HG02981 (cell line): ENCODE results near the gene FRMD1.

ENCODE experiments used
- ATAC-seq: cut with Tn5 transposase; IDR thresholded peaks from one replicate; pipeline ENCODE4 v1.9.1; 2021; ENCODE audit warnings: mild to moderate bottlenecking, moderate library complexity; ENCODE audit not compliant: unreplicated experiment

Gene FRMD1

DNA sequence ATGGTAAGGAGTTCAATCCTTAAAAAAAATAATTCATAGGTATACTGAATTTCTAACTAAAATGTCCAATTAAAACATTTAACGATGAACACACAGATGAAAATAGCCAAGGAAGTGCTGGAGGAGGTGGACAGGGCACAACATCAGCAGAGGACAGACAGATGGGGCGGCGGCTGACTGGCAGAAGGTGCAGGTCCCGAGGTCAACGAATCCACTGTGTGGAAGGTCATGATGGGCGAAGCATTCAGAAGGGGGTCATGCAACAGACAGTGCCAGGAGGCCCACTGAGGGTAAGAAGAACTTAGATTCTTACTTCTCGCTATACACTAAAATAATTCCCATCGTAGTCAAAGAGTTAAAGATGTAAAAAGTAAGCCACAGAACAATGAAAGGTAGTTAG, 34.2 kb upstream of the FRMD1 start:
- ATAC-seq: no peak

DNA sequence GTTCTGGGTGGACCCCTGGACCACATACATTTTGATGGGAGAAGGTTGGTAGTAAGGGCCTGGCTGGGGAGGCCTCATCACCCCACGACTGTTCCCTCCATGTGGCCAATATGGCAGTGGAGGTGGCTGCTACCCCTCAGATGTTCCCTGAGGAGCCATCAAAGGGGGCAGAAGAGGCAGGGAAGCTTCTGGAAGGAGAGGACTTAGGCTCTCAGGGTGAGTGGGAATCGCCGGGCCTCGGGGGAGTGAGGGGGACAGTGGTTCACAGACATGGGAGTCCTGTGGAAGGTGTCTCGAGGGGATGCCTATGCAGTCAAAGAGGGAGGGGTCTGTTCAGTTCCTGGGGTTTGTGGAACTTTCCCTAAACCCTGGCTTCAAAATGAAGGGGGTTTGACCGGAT, 32.9 kb upstream of the FRMD1 start:
- no peak for ATAC-seq

- no peak for ATAC-seq
These were observed 31.4 kb upstream of the FRMD1 start for GRCh38 chr6:168110437-168110836.

DNA sequence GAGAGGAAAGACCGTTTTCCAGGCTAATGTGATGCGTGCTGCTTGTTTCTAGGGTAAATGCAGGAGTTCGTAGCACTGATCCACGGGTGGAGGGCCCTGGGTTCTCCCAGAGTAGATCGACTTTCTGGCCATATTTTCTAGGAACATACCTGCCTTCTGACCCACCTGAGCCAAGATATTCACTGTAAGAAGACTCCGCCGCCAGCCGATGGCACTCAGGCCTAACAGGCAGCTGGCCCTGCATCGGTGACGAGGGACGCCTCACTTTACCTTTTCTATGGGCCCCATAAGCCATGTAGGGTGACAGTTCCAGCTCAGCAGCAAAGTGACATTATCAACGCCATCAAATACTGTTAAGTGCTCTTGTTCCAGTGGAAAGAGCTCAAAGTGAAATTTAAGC, 30.2 kb upstream of the FRMD1 start:
- ATAC-seq: no peak

GRCh38 chr6:168107191-168107983, 28.4 kb upstream of the FRMD1 start:
- ATAC-seq: no peak

GRCh38 chr6:168106633-168107005, 27.6 kb upstream of the FRMD1 start:
- no peak for ATAC-seq

DNA sequence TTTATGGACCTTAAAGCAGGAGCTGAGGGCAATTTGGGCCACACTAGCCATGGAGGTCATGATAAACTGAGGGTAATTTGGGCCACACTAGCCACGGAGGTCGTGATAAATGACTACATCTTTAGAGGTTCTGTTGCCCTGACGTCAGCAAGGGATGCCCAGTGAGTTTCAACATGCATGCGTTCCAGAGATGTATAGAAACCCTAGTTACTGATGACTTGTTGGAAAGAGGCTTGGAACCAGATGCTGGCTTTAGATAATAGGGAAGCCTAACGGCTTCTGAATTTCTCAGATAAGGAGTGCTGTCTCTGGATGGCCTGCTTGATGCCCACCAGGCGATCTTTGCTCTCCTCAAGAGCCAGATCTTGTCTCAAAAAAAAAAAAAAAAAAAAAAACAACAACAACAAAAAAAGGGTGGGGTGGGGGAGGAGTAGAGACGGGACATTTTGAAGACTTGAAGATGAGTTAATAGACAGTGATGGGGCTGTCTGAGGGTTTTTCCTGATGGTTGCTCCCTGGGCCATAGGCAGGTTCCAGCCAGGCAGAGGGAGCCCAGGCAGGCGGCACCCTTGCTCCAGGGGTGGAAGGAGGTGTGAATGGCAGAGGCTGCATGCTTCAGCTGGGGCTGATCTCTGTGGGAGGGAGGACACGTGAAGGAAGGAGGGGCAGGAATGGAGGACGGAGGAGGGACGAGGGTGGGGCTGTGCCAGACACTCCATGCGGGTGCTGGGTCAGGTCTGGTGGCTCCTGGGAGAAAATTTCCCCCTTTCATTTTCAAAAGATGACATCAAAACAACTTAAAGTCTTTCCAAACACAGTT, 27.0 kb upstream of the FRMD1 start:
- no peak for ATAC-seq

DNA sequence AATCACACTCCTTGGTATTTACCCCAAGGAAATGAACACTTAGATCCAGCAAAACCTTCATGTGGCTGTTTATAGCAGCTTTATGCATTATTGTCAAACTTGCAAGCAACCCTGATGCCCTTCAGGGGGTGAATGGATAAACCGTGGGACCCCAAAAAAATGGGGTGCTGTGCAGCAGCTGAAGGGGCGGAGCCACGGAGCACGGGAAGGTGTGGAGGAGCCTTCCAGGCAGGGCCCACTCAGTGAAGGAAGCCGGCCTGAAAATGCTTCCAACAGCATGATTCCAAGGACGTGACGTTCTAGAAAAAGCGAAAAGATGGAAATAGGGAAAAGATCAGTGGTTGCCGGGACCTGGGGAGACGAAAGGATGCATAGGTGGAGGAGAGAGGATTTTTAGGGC, 25.6 kb upstream of the FRMD1 start:
- ATAC-seq: no peak

DNA sequence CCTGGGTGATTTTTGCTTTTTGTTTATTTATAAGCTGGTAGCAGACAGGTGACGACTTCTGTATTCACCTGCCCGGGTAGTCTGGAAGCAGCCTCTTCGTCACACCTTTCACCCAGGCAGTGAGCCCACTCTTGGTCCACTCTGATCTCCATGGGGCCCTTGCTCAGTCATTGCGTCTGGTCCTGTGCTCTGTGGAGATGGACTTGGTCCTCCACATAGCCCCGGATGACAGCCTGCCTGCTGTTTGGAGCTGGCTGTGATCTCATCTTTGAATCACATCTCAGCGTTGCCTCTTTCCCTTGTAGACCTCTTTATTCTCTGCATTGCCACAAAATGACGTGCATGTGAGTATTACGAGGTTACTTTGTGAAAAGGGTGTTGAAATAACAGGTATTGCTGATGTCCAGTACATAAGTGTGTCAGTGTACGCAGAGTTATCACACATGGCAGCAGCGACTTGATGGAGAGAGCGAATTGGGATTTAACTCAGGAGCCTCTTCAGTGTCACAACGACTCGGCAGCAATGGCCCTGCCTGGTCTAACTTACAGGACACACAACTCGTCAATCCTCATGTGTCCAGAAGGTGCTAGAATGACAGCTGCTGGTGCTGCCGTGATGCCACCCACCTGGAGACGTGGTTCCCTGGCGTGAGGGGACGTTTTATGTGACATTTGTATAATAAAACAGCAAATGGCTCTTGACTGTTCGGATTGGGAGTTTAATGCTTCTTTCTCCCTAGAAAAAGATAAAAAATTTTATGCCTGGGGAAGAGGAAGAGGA, 24.2 kb upstream of the FRMD1 start:
- no peak for ATAC-seq

GRCh38 chr6:168102315-168102985, 23.4 kb upstream of the FRMD1 start:
- no peak for ATAC-seq

GRCh38 chr6:168101590-168102314, 22.7 kb upstream of the FRMD1 start:
- ATAC-seq: no peak

GRCh38 chr6:168100803-168101589, 22.0 kb upstream of the FRMD1 start:
- no peak for ATAC-seq

- ATAC-seq: no peak
These were observed 21.2 kb upstream of the FRMD1 start for GRCh38 chr6:168100011-168100802.

GRCh38 chr6:168099201-168100010, 20.4 kb upstream of the FRMD1 start:
- ATAC-seq: no peak

DNA sequence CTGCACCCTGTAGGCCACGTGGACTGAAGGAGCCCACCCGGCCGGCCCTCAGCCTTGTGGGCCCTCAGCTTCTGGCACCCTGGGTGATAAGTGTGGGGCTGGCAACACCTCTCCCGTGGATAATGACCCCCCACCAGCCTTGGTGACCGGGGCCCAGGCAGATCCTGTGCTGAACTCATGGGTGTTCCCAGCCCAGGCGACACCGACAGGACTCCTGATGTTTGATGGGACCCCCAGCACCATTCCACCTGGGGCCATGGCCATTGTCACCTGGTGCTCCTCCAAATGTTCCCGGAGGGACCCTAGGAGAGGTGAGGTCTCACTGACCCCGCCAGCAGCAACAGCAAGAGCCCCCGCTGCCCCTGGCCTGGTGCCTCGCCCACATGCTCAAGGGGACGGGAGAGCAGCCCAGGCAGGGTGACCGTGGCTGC, 19.4 kb upstream of the FRMD1 start:
- ATAC-seq: no peak

DNA sequence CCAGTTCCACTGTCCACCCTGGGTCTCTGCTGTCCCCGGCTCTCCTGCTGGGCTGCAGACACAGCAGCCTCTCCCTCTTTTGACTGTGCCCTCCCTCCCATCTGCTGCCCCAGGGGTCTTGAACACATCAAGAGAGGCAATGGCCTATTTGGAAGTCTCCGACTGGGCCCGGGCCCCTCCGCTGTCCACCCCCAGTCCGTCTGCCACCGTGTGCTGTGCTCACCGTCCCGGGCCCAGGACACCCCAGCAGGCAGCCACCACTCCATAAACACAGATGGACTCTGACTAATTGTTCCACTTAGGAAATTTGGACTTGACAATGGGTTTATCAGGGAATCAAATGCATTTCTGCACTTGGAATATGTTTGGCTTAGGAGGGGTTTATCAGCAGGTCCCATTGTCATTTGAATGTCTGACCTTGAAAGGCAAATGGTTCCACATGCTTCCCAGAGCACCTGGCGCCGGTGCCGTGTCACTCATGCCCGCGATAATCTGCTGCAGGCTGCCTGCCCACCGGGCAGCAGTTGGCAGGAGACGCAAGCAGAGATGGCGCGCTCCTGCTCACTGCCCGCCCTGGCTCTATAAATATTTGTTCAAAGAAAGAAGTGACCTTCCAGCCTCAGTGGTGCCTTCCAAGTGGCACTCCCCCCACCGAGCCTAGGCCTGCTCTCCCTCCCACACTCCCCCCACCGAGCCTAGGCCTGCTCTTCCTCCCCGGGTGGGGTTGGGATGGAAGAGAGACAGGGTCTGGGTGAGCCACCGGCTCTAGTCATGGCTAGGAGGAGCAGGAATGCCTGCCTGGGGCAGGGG, 18.8 kb upstream of the FRMD1 start:
- no peak for ATAC-seq

GRCh38 chr6:168097221-168097620, 18.2 kb upstream of the FRMD1 start:
- ATAC-seq: no peak
